H9 (cell line): ENCODE results near the gene DLX1. TPM values are rescaled to one million over a fixed set of nuclear protein-coding genes. Genes with fewer than 3 reads are reported as not detected.

ENCODE experiments used
- DNase-seq: peaks from one replicate; pipeline ENCODE4 v3.0.0-alpha.2; 2017
- H2AFZ ChIP-seq: one replicate; pipeline ENCODE4 v1.6.1; 2013; ENCODE audit warnings: mild to moderate bottlenecking, low read length, control low read depth, moderate library complexity
- H2AK5ac ChIP-seq: 2 replicates; pipeline ENCODE4 v1.6.1; 2013; ENCODE audit warnings: low read length, control low read depth, mixed read lengths; ENCODE audit not compliant: insufficient read length
- H2BK120ac ChIP-seq: one replicate; pipeline ENCODE4 v1.6.1; 2013; ENCODE audit warnings: low read depth, mild to moderate bottlenecking, low read length, control low read depth, inconsistent platforms; ENCODE audit not compliant: poor library complexity, severe bottlenecking
- H2BK12ac ChIP-seq: 2 replicates; pipeline ENCODE4 v1.6.1; 2013; ENCODE audit warnings: low read length, control low read depth, mixed read lengths, low read depth; ENCODE audit not compliant: insufficient read length
- H2BK15ac ChIP-seq: 2 replicates; pipeline ENCODE4 v1.6.1; 2013; ENCODE audit warnings: low read depth, low read length, control low read depth
- H2BK20ac ChIP-seq: one replicate; pipeline ENCODE4 v1.6.1; 2013; ENCODE audit warnings: low read depth, mild to moderate bottlenecking, low read length, control low read depth, inconsistent platforms; ENCODE audit not compliant: poor library complexity, severe bottlenecking
- H2BK5ac ChIP-seq: 2 replicates; pipeline ENCODE4 v1.6.1; 2013; ENCODE audit warnings: low read length, control low read depth, mixed read lengths; ENCODE audit not compliant: insufficient read length
- H3K14ac ChIP-seq: 2 replicates; pipeline ENCODE4 v1.6.1; 2013; ENCODE audit warnings: low read length, control low read depth; ENCODE audit not compliant: insufficient read depth
- H3K18ac ChIP-seq: 2 replicates; pipeline ENCODE4 v1.6.1; 2013; ENCODE audit warnings: low read depth, mild to moderate bottlenecking, mixed read lengths, low read length, control low read depth; ENCODE audit not compliant: insufficient read length
- H3K23ac ChIP-seq: 2 replicates; pipeline ENCODE4 v1.6.1; 2013; ENCODE audit warnings: low read length, control low read depth, mixed read lengths, low read depth; ENCODE audit not compliant: insufficient read length
- H3K23me2 ChIP-seq: 2 replicates; pipeline ENCODE4 v1.6.1; 2013; ENCODE audit warnings: low read depth, mild to moderate bottlenecking, mixed read lengths, low read length, control low read depth; ENCODE audit not compliant: insufficient read length, poor library complexity, severe bottlenecking
- H3K27ac ChIP-seq: 2 replicates; pipeline ENCODE4 v1.5.1; 2013; ENCODE audit warnings: low read length, control low read depth, mixed read lengths, low read depth; ENCODE audit not compliant: insufficient read length
- H3K27me3 ChIP-seq: 2 replicates; pipeline ENCODE4 v1.6.1; 2013; ENCODE audit warnings: low read length, control low read depth, inconsistent platforms; ENCODE audit not compliant: insufficient read depth
- H3K4ac ChIP-seq: 2 replicates; pipeline ENCODE4 v1.6.1; 2013; ENCODE audit warnings: low read depth, mild to moderate bottlenecking, control low read depth, inconsistent platforms, low read length, moderate library complexity
- H3K4me1 ChIP-seq: 2 replicates; pipeline ENCODE4 v1.6.1; 2013; ENCODE audit warnings: low read length, control low read depth, inconsistent platforms; ENCODE audit not compliant: insufficient read depth
- H3K4me2 ChIP-seq: 2 replicates; pipeline ENCODE4 v1.6.1; 2013; ENCODE audit warnings: low read length, control low read depth, mixed read lengths; ENCODE audit not compliant: insufficient read length, insufficient read depth
- H3K56ac ChIP-seq: 2 replicates; pipeline ENCODE4 v1.6.1; 2013; ENCODE audit warnings: low read depth, mild to moderate bottlenecking, mixed read lengths, low read length, control low read depth; ENCODE audit not compliant: insufficient read length
- H3K79me1 ChIP-seq: 2 replicates; pipeline ENCODE4 v1.6.1; 2013; ENCODE audit warnings: low read depth, mild to moderate bottlenecking, moderate library complexity, low read length, control low read depth, inconsistent platforms; ENCODE audit not compliant: insufficient read depth, poor library complexity, severe bottlenecking
- H3K79me2 ChIP-seq: 2 replicates; pipeline ENCODE4 v1.6.1; 2013; ENCODE audit warnings: low read length, control low read depth, inconsistent platforms; ENCODE audit not compliant: insufficient read depth
- H3K9ac ChIP-seq: 2 replicates; pipeline ENCODE4 v1.6.1; 2013; ENCODE audit warnings: low read length, control low read depth, mixed read lengths; ENCODE audit not compliant: insufficient read length; ENCODE audit errors: extremely low read depth
- H3K9me3 ChIP-seq: one replicate; pipeline ENCODE4 v1.6.1; 2013; ENCODE audit warnings: low read depth, low read length, inconsistent platforms; ENCODE audit not compliant: control insufficient read depth
- H3T11ph ChIP-seq: one replicate; pipeline ENCODE4 v1.6.1; 2013; ENCODE audit warnings: mild to moderate bottlenecking, low read length, control low read depth, inconsistent platforms
- H4K20me1 ChIP-seq: one replicate; pipeline ENCODE4 v1.6.1; 2013; ENCODE audit not compliant: control insufficient read depth, insufficient read length, insufficient read depth
- H4K5ac ChIP-seq: 2 replicates; pipeline ENCODE4 v1.6.1; 2013; ENCODE audit warnings: low read depth, mild to moderate bottlenecking, mixed read lengths, low read length, control low read depth; ENCODE audit not compliant: insufficient read length
- H4K8ac ChIP-seq: replicated peaks from 2 replicates; pipeline ENCODE4 v1.6.1; 2013; ENCODE audit warnings: low read length, control low read depth, mixed read lengths, low read depth; ENCODE audit not compliant: insufficient read length
- H4K91ac ChIP-seq: 2 replicates; pipeline ENCODE4 v1.6.1; 2013; ENCODE audit warnings: low read depth, mild to moderate bottlenecking, moderate library complexity, mixed read lengths, low read length, control low read depth; ENCODE audit not compliant: insufficient read length
- H3K27ac Mint-ChIP-seq, 3 experiments: 2 replicates in 2 of 3; 3 replicates in 1 of 3; pipeline ENCODE4 v1.8.0; 2020 to 2021; ENCODE audit warnings: mixed read lengths in 3 of 3, mild to moderate bottlenecking in 1 of 3, moderate library complexity in 1 of 3
- H3K27me3 Mint-ChIP-seq: 2 replicates; pipeline ENCODE4 v1.8.0; 2021; ENCODE audit warnings: low read depth, mild to moderate bottlenecking, moderate library complexity, mixed read lengths
- H3K36me3 Mint-ChIP-seq, 3 experiments: 2 replicates in 2 of 3; 3 replicates in 1 of 3; pipeline ENCODE4 v1.8.0; 2020 to 2021; ENCODE audit warnings: low read depth in 3 of 3, mixed read lengths in 3 of 3; ENCODE audit not compliant: insufficient read depth in 1 of 3
- H3K4me1 Mint-ChIP-seq, 2 experiments: 2 replicates each; pipeline ENCODE4 v1.8.0; 2020; ENCODE audit warnings: mixed read lengths in 2 of 2
- H3K4me3 Mint-ChIP-seq, 2 experiments: 2 replicates in 1 of 2; 3 replicates in 1 of 2; pipeline ENCODE4 v1.8.0; 2020 to 2021; ENCODE audit warnings: mild to moderate bottlenecking in 2 of 2, mixed read lengths in 2 of 2, moderate library complexity in 1 of 2
- H3K9me3 Mint-ChIP-seq, 2 experiments: 2 replicates in 1 of 2; 3 replicates in 1 of 2; pipeline ENCODE4 v1.8.0; 2020; ENCODE audit warnings: mild to moderate bottlenecking in 2 of 2, mixed read lengths in 2 of 2, moderate library complexity in 1 of 2
- CTCF ChIP-seq: fragments of 200-600 bp; sonication (generic); conservative IDR thresholded peaks from 3 replicates; pipeline ENCODE4 v1.8.0; 2021; ENCODE audit warnings: antibody characterized with exemption, mild to moderate bottlenecking
- WGBS: extraction: QIAGEN DNeasy Blood & Tissue Kit; methylation state at CpG from one replicate; pipeline ENCODE4 v1.1.7; 2013; ENCODE audit warnings: missing lambda C conversion rate, low lambda C conversion rate, mixed read lengths; ENCODE audit not compliant: insufficient read length; ENCODE audit errors: extremely low coverage; 5-methylcytosine and 5-hydroxymethylcytosine counted together
- total RNA-seq: library from RNA; stranded (reverse); gene quantifications from 2 replicates; pipeline ENCODE4 v1.2.1, GENCODE V29; 2021

DLX1 gene
- total RNA-seq, 1 experiment from 2014 or later, result not detected

- Histone ChIP-seq H3K27me3 (peaks cover 10% of the 10 kb centered on the region), H3K9ac (no peak overlapping the region), H2BK5ac (no peak overlapping the region), H3K9me3 (no peaks in the 10 kb centered on the region), H4K5ac (no peak overlapping the region), H3K18ac (no peak overlapping the region), H3K23me2 (no peaks in the 10 kb centered on the region), H2AK5ac (no peak overlapping the region), H4K8ac (no peak overlapping the region), H3K79me1 (no peaks in the 10 kb centered on the region), H2BK120ac (no peak overlapping the region), H3K27ac (no peak overlapping the region), H2AFZ (no peak overlapping the region), H3K4ac (no peak overlapping the region), H3K23ac (no peak overlapping the region), H3K14ac (no peak overlapping the region), H2BK20ac (no peak overlapping the region), H3K4me1 (peaks cover 2% of the 10 kb centered on the region; the same call in 1 of the 2 replicates), H4K91ac (no peak overlapping the region), H3T11ph (no peak overlapping the region), H2BK15ac (no peak overlapping the region), H3K56ac (no peak overlapping the region), H3K79me2 (no peaks in the 10 kb centered on the region), H3K4me2 (no peak overlapping the region), H2BK12ac (no peak overlapping the region), H4K20me1 (no peaks in the 10 kb centered on the region)
- WGBS, result no CpG with 5 or more reads among the region's 1 CpG
- no peaks in the 10 kb centered on the region; a peak in 1 of 5 replicates for H3K9me3 Mint-ChIP-seq
- no peak for DNase-seq
- no peaks in the 10 kb centered on the region for H3K4me1 Mint-ChIP-seq
- no peak overlapping the region for H3K27ac Mint-ChIP-seq
- peaks cover 40% of the 10 kb centered on the region for H3K27me3 Mint-ChIP-seq
- no peaks in the 10 kb centered on the region for H3K36me3 Mint-ChIP-seq
- no peak for TF ChIP-seq CTCF
- H3K4me3 Mint-ChIP-seq, result no peak overlapping the region
These were observed 11.1 kb upstream of the DLX1 start for GRCh38 chr2:172074254-172074653.
